ENCODE data around the gene ELOF1. TPM values are rescaled to one million over a fixed set of nuclear protein-coding genes. Genes with fewer than 3 reads are reported as not detected.
A peak's percentile ranks its signal among the peaks of the same experiment; 100 is the strongest.

The ELOF1 gene
- total and polyA plus RNA-seq, 2 donors from 2014 or later: 47.5 to 72.4 TPM

- no peak overlapping the region for H3K27ac ChIP-seq (ENCODE audit: low read depth in 2 of 2, low read length in 2 of 2)
- FAIRE-seq (no peak), DNase-seq (peak in 1 of 5 donors; percentile 56)
- TF ChIP-seq, protein P1, sequence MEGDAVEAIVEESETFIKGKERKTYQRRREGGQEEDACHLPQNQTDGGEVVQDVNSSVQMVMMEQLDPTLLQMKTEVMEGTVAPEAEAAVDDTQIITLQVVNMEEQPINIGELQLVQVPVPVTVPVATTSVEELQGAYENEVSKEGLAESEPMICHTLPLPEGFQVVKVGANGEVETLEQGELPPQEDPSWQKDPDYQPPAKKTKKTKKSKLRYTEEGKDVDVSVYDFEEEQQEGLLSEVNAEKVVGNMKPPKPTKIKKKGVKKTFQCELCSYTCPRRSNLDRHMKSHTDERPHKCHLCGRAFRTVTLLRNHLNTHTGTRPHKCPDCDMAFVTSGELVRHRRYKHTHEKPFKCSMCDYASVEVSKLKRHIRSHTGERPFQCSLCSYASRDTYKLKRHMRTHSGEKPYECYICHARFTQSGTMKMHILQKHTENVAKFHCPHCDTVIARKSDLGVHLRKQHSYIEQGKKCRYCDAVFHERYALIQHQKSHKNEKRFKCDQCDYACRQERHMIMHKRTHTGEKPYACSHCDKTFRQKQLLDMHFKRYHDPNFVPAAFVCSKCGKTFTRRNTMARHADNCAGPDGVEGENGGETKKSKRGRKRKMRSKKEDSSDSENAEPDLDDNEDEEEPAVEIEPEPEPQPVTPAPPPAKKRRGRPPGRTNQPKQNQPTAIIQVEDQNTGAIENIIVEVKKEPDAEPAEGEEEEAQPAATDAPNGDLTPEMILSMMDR (IDR thresholded peaks at IDR 0.05; ENCODE audit: borderline replicate concordance, extremely low read depth, insufficient read depth): no peak
- intact Hi-C loops (cut with DNase I): no loop called here
- peaks cover 0 to 15% (median 10%) of the 10 kb centered on the region in 3 donors for H3K36me3 ChIP-seq (ENCODE audit: control insufficient read depth in 2 of 3, insufficient read depth in 3 of 3, low read length in 3 of 3)
- H3K4me1 ChIP-seq (ENCODE audit: control insufficient read depth in 2 of 3, insufficient read depth in 2 of 3, low read depth in 1 of 3, low read length in 3 of 3): peaks cover 0 to 12% (median 3%) of the 10 kb centered on the region in 3 donors
- no peaks in the 10 kb centered on the region for H3K9me3 ChIP-seq (ENCODE audit: control insufficient read depth in 2 of 3, insufficient read depth in 1 of 3, low read length in 3 of 3)
- H3K9ac ChIP-seq (ENCODE audit: low read length in 3 of 3): no peak overlapping the region
- no peak overlapping the region for H3K4me3 ChIP-seq (ENCODE audit: low read length in 3 of 3)
- H3K27me3 ChIP-seq (ENCODE audit: control insufficient read depth, insufficient read depth, low read length): no peaks in the 10 kb centered on the region
These were observed 4.9 kb downstream of the ELOF1 start for GRCh38 chr19:11554160-11554559.

GRCh38 chr19:11552666-11553372 is 6.2 kb downstream of the ELOF1 start:
- Histone ChIP-seq H3K36me3 (ENCODE audit: control insufficient read depth in 2 of 3, insufficient read depth in 3 of 3, low read length in 3 of 3) (peaks cover 0 to 15% (median 10%) of the 10 kb centered on the region in 3 donors), H3K27ac (ENCODE audit: low read depth in 2 of 2, low read length in 2 of 2) (no peak overlapping the region), H3K9me3 (ENCODE audit: control insufficient read depth in 2 of 3, insufficient read depth in 1 of 3, low read length in 3 of 3) (no peaks in the 10 kb centered on the region), H3K4me1 (ENCODE audit: control insufficient read depth in 2 of 3, insufficient read depth in 2 of 3, low read depth in 1 of 3, low read length in 3 of 3) (peaks cover 0 to 5% (median 2%) of the 10 kb centered on the region in 3 donors), H3K9ac (ENCODE audit: low read length in 3 of 3) (no peak overlapping the region), H3K27me3 (ENCODE audit: control insufficient read depth, insufficient read depth, low read length) (no peaks in the 10 kb centered on the region), H3K4me3 (ENCODE audit: low read length in 3 of 3) (no peak overlapping the region)
- FAIRE-seq (no peak), DNase-seq (peak in 1 of 5 donors; percentile 56)
- TF ChIP-seq, protein P1 (IDR thresholded peaks at IDR 0.05; ENCODE audit: borderline replicate concordance, extremely low read depth, insufficient read depth): no peak
- intact Hi-C loops (cut with DNase I): no loop called here

DNA sequence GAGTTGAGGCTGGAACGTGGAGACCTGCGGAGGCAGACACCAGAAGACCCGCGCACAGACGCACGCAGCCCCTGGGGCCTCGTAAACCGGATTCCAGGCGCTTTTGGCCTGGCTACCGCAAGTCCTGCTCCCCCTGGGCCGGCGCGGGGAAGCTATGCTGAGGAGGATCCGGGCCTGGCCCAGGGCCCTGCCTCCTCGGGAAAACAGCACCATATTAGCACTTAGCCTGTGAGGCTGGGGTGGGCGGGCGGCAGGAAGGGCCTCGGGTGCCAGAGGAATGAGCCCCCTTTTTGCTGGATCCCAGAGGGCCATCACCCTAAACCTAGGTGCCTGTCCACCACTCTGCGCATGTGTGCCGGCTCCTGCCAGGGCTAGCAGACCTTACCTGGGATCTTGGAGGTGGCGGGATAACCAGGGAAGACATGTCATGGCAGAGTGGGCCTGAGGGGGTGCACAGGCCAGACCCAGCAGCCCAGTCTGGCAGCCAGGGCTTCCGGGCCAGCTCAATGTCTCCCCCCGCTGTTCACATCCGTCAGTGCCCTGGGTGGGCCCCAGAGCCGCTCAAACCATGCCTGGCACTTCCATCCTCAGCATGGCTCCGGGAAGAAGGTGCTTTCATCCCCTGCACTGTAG is 7.3 kb downstream of the ELOF1 start:
- Histone ChIP-seq H3K4me3 (ENCODE audit: low read length in 3 of 3) (no peak overlapping the region), H3K36me3 (ENCODE audit: control insufficient read depth in 2 of 3, insufficient read depth in 3 of 3, low read length in 3 of 3) (peaks cover 0 to 15% (median 10%) of the 10 kb centered on the region in 3 donors), H3K4me1 (ENCODE audit: control insufficient read depth in 2 of 3, insufficient read depth in 2 of 3, low read depth in 1 of 3, low read length in 3 of 3) (no peaks in the 10 kb centered on the region), H3K9ac (ENCODE audit: low read length in 3 of 3) (no peak overlapping the region), H3K27ac (ENCODE audit: low read depth in 2 of 2, low read length in 2 of 2) (no peak overlapping the region), H3K27me3 (ENCODE audit: control insufficient read depth, insufficient read depth, low read length) (no peaks in the 10 kb centered on the region), H3K9me3 (ENCODE audit: control insufficient read depth in 2 of 3, insufficient read depth in 1 of 3, low read length in 3 of 3) (no peaks in the 10 kb centered on the region)
- DNase-seq (peak in 1 of 5 donors; percentile 81), FAIRE-seq (no peak)
- intact Hi-C loops (cut with DNase I): no loop called here
- TF ChIP-seq, protein P1 (IDR thresholded peaks at IDR 0.05; ENCODE audit: borderline replicate concordance, extremely low read depth, insufficient read depth): no peak
